Subcutaneous adipose tissue (tissue), 4 donors: ENCODE data around the gene GPC5. TPM values are rescaled to one million over a fixed set of nuclear protein-coding genes. Genes with fewer than 3 reads are reported as not detected.

Experiments
- CTCF ChIP-seq: fragments of 450-650 bp; IDR thresholded peaks from one replicate; pipeline ENCODE4 v1.5.1; 2016; ENCODE audit warnings: low read depth, mild to moderate bottlenecking, control low read depth, antibody characterized with exemption, moderate library complexity
- total RNA-seq, 4 donors: library from RNA; depleted of rRNA; stranded (reverse); fragments of >200 nt; gene quantifications; one replicate each; pipeline ENCODE4 v1.1.0, GENCODE V29; 2016

The GPC5 gene
- total RNA-seq, 4 donors from 2014 or later, result 0.16 to 0.44 TPM; not detected in 2

- TF ChIP-seq CTCF, result no peak
Measured at GRCh38 chr13:91767651-91768050, 369.2 kb downstream of the GPC5 start.

- no peak for TF ChIP-seq CTCF
Measured at GRCh38 chr13:91768746-91769145, 370.3 kb downstream of the GPC5 start.

- no peak for TF ChIP-seq CTCF
Measured at GRCh38 chr13:91771229-91771628, 372.8 kb downstream of the GPC5 start.

GRCh38 chr13:91773591-91774227 lies 375.3 kb downstream of the GPC5 start:
- no peak for TF ChIP-seq CTCF

- no peak for TF ChIP-seq CTCF
Measured at GRCh38 chr13:91774397-91774796, 376.0 kb downstream of the GPC5 start.

- TF ChIP-seq CTCF, result no peak
Measured at GRCh38 chr13:91776611-91777193, 378.3 kb downstream of the GPC5 start.

- no peak for TF ChIP-seq CTCF
Measured at GRCh38 chr13:91778123-91778522, 379.7 kb downstream of the GPC5 start.
